HG03575 (cell line): ENCODE measurements around the gene F2RL2.

Experiments
- ATAC-seq: cut with Tn5 transposase; IDR thresholded peaks from one replicate; pipeline ENCODE4 v1.9.1; 2021; ENCODE audit not compliant: unreplicated experiment, insufficient number of reproducible peaks, low FRiP score; ENCODE audit errors: extremely low read depth

Gene F2RL2, protein sequence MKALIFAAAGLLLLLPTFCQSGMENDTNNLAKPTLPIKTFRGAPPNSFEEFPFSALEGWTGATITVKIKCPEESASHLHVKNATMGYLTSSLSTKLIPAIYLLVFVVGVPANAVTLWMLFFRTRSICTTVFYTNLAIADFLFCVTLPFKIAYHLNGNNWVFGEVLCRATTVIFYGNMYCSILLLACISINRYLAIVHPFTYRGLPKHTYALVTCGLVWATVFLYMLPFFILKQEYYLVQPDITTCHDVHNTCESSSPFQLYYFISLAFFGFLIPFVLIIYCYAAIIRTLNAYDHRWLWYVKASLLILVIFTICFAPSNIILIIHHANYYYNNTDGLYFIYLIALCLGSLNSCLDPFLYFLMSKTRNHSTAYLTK

DNA sequence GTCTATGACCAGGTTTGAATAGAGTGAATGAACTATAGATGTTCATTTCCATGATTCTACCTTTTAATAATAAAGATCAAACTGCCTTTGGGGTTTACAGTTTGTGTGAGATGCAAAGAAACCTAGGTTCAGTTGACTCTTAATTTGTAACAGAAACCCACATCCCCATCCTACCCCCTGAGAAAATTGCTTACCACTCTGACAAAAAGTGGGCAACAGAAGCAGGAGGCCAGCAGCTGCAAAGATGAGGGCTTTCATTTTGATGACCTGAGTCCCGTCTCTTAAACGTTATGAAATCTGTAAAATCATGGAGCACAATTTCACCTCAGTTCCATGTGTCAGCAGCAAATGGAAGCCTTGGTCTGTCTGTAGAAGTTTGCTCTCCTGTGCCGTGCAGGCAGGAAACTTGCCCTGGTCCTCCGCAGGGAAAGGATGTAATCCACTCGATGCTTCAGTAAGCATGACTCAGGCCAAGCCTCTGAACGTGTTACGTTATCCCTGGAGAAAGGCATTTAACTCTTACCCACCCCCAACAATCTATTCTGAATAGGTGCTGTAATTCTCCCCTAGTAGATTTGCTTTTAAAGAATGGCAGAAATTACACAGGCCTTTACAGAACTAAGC is at the start of gene F2RL2:
TSS of gene F2RL2 (minus strand) at position 431 of the 624 bp plus-strand sequence. CDS start at position 258, 173 bp downstream.
- no peak for ATAC-seq

DNA sequence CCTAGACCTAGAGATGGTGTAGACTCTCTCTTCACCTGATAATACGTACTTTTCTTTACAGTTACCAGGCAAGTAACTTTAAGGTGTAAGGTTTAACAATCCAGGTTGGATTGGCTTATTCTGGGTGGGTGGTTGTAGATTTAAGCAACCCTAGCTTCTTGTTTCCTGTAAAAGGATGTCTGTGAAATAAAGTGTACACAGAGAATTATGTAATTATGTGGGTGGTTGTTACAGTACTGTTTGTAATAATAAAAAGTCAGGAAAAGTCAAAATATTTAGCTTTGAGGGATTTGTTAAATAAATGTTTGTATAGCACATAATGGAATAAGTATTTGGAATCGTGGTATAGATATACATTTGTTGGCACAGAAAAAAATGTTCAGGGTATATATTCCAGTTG is 49.0 kb upstream of the F2RL2 start:
- no peak for ATAC-seq

DNA sequence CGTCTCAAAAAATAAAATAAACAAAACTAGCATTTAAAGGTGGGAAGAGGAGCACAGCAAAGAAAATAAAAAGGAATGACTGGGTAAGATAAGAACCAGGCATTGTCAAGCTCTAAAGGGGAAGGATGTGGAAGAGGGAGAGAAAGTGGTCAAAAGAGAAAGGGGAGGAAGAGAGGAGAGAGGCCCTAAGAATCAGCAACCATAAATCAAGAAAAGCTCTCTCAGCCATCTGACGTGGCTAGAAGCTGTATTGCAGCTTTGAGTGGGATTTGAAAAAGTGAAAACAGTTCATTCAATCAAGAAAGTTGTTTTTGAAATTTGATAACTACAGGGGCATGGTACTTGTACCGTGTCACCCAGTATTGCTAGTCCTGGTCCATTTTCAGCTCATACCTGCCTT is 47.3 kb upstream of the F2RL2 start:
- no peak for ATAC-seq

DNA sequence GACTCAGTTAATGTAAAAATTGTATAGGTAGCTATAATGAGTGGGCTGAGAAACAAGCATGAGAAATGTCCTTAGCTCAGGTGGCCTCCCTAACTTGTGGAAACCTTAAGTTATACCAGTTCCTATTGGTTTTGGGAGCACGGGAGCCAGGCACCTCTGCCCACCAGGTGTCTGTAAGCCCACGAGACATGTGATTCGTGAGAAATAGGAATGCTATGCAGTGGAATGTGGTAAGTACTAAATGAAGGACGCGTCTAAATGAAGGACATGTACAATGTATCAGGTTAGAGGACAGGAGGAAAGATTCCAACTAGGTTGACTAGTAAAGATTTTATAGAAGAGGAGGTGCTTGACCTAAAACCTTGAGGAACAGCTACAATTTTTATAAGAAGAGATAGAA is 46.0 kb upstream of the F2RL2 start:
- no peak for ATAC-seq

DNA sequence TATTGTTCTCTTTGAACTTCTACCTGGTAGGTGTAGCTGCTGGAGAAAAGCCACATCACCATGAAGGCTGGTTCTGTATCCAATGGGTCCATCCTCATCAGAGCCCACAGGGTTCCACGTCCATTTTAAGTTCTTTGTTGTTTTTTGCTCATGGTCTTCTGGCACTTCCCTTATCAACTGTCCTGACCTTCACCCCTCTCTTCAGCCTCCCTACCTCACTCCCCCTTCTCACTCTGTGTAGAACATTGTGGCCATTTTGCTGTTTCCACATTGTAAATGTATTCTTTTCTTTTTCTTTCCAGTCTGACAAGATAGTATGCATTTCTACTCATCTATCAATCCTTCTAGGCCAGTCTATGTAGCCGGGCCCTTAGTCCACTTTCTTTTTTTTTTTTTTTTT is 44.3 kb upstream of the F2RL2 start:
- no peak for ATAC-seq

DNA sequence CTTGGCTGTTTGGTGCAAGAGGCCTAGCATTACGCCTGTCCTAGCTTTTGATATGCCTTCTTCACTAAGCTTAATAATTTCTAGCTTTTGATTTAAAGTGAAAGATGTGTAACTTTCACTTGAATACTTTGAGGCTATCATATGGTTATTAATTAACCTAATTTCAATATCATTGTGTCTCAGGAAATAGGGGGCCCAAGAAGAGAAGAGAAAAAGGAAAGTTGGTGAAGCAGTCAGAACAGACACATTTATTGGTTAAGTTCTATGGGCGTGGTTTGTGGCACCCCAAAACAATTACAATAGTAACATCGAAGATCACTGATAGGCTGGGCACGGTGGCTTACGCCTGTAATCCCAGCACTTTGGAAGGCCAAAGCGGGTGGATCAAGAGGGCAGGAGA is 40.9 kb upstream of the F2RL2 start:
- ATAC-seq, result no peak

DNA sequence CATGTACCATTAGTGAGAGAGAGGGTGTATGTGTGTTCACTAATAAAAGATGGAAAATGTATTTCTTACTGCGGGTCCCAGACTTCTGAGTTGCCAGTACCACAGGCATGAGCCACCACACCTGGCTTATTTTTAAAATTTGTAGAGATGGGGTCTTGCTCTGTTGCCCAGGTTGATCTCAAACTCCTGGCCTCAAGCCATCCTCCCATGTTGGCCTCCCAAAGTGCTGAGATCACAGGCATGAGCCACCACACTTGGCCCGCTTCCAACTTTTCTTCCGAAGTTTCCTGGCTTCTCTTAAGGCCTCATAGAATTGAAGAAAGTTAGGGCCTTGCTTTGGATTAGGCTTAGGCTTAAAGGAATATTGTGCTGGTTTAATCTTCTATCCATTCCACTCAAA is 40.4 kb upstream of the F2RL2 start:
- ATAC-seq, result no peak

DNA sequence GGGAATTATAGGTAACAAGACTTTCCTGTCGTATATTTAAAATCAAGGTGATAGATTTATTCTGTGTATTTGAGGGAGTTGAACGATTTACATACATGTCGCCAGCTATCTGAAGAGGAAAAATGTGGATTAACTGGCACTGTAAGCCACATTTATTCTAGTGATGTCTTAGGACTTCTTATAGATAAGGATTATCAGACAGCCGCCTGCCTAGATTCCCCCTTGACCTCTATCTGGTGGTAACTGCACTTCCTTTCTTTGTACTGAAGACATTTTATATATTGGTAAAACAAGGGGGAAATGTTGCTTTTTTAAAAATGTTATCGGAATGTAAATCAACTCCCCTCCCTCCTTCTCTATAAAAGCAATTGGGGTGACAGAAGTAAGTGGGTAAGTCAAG is 39.3 kb upstream of the F2RL2 start:
- ATAC-seq, result no peak

DNA sequence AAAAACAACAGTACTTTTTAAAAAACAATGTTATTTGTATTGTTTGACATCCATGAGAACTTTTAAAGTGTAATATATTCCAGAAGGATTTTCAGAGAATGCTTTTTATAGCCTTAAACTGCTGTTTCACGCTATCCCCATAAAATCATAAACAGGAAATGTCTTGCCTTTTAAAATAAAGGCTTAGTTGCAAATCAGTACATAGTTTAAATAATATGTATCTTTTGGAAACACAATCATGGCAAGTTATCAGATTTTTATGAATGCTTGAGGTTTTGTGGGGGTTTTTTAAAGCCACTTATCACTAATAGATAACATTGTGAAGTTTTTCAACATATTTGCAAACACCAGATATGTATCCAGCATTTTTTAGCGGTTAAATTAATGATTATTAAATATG is 37.2 kb upstream of the F2RL2 start:
- no peak for ATAC-seq

DNA sequence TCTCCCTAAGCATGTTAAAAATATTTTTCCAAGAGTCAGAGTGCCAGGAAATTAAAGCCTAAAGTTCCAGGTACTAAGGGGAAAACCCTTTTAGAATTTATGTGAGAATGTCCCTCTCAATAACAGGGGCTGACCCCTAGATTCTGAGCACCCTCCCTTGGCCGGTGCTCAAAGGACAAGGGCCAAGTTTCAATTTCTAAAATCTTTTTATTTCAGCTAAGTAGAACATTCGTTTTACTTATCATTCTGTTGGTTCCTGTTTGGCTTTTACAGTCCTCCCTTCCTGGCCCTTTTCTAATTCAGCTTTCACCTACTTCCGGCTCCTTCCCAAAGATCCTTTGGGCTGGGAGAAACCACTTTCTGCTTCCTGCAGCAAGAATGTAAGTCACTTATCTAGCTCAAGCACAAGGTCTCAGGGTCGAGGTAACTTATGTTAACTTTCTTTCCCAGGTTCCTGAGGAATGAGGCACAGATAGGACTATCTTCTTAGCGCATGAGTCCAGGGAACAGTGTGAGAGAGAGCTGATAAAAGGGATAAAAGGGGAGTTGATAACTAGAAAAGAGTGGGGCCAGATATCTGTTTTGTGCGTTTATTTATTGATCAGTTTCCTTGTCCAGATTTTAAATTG is 34.6 kb upstream of the F2RL2 start:
- no peak for ATAC-seq

DNA sequence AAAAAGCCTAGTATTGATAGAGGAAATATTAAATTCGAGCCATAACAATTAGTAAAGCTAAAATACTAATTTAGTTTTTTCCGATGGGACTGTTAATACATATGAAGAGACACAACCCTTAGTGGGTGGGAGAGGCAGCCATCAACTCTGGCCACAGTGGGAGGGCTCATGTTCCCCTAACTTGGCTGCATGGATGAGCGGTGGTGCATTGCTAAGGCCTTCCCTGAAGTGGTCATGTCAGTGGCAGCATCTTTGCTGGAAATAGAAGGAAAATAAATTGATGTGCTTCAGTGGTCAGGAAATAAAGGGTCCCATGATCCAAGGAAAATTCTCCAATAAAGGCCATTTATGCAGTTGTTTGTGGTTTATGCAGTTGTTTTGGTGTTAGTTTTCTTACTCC is 33.9 kb upstream of the F2RL2 start:
- ATAC-seq, result no peak

DNA sequence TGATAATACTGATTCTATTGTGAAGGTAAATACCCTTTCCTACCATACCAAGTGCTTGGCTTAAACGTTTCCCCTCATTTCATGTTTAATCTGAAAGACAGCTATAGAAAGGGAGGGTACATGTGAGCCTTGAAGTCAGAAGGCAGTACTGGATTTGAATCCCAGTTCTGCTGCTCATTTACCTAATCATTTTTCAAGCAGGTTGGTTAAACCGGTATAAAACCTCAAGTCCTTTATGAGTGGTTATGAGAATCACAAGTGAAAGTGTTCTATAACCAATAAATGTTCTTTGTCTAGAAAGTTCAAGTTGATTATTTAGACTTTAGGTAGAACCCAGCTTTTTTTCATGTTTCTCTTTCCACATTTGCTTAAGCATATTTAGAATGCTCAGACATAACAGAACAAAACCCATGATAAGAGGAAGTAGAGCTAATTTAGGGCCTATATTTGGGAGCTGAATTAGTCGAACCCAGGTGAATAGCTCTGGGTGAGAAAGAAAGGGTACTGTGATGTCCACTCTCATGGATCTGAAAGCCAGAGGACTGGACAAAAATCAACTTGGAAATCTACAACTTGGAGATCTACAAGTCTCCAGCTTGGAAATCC is 29.7 kb upstream of the F2RL2 start:
- no peak for ATAC-seq

DNA sequence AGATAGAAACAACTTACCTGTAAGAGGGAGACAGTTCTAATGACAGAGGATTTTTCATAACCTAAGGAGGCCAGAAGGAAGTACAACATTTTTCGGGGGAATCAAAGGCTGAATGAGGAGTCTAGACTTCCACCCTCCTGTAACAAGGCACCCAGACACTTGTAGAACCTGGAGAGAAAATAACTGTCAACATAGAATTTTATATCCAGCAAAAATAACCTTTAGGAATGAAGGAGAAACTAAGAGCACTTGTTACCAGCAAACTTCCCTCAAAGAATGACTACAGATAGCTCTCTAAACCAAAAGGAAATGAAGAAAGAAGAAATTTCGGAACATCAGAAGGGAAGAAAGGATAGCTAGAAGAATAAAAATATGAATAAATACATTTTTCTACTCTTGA is 25.9 kb upstream of the F2RL2 start:
- no peak for ATAC-seq

DNA sequence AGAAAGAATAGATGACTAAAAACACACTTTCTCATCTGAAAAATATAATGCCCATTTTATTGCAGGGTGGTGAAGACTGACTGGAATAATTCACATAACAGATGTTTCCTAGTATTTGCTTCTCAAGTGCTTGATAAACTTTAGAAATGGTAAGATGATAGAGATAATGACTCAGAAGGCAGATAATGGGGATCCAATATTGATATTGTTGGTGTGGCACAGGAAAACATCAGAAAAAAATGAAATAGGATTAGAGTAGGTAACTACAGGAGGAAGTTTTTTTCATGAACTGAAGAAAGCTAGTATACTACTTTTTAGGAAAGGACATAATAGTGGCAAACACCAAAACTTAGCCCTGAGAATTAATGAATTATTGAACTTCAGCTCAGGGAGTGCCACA is 20.2 kb upstream of the F2RL2 start:
- no peak for ATAC-seq

DNA sequence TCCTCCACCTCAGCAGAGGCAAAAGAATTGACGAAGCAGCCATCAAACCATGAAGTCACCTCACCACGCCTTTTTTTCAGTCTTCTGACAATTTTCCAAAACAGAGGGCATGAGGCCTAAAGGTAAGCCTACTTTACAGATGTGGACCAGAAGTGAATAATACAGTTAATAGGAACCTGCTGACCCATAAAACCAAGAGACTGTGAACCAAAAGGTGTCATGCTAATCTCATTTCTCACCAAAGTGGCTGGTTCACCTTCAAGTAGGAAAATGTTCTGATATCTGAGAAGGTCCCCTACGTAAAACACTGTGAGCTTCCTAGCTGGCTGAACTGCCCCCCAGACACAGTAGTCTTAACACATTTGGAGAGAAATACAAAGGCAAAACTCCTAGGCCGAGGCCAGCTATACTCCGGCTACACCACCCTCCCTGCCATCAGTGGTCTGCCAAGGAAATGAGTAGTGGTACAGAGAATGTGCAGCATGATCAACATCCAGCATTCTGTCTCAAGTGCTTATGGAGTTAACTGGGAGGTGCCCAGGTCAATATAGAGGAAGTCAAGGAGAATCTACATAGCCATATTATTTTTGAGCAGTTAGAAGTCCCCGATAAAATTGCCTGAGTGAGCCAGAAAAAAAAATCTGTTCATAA is 19.3 kb upstream of the F2RL2 start:
- ATAC-seq, result no peak

DNA sequence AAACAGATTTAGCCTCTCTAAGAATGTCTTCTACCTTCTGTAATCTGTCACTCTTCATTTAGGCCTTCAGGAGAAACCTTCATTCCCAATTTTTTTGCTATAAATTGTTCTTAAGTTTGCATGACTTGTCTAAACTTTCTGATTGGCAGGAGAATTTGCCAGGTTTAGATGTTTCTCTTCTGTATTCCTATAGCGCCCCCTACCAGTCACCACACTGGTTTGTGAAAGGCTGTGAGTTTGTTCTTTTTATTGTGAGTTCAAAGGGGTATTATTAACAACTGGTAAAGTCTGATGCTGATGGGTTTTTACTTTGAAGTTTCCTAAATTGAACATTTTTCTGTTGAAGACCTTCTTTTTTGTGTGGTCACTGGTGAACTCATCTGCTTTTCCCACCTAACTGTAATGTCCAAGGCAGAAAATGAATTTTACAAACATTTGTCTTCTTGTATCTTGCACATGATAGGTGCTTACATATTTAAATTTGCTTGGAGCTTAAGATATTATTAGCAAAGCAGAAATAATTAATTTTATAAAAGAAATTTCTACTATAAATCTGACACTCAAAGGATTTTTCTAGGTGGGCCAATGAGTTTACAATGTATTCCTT is 18.4 kb upstream of the F2RL2 start:
- no peak for ATAC-seq

DNA sequence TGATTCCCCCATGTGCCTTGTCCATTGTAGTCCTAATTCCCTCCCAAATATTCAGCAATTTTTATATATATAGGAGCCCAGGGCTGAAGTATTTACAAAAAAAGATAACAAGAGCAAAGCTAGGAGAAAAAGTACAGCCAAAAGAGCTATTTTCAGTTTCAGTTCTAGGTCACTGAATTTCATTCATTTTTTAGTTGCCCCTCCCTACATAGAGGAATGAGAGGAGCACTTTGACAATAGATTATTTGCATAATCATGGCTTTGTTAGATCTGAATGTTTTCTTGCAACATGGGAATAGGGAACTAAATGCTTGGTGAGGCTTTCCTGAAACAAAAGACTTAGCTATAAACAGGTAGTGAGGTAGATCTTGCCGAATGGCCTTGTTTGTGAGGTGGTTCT is 15.3 kb upstream of the F2RL2 start:
- ATAC-seq, result no peak

DNA sequence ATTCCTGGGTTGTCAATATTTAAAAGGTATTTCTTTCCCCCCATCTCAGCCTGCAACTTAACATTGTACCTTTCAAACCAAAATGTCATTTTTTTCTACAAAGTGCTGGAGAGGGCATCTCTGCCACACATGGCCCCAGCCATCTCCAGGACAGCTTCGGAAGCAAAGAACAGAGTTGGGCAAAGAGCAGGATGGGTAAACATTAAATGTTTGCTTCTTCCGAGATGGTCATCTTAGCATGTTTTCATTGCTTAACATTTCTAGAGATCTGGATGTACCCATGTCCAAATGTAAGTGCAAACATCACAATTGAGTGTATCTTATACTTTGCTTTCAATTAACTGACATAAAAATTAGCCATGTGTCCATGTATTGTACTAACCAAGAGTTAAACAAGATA is 14.3 kb upstream of the F2RL2 start:
- no peak for ATAC-seq

DNA sequence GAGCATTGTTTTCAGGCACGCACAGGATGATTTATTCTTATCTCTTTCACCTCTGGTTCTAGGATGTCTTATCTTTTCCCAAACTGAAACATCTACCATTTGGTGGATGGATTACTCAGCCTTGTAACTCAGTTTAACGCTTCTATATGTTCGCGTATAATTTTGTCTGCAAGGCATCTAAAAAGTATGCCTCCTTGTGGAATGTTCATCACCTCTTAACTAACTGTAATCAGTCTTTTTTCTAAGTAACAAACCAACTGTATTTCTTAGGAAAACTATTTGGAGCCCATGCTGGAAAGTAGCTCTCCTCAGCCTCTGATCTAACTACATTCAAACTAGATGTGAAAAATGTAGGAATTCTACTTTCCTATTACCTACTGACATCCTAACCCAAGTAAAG is 11.5 kb upstream of the F2RL2 start:
- ATAC-seq, result no peak
